HepG2 (cell line): ENCODE data around the gene KIRREL2. TPM values are rescaled to one million over a fixed set of nuclear protein-coding genes. Genes with fewer than 3 reads are reported as not detected.

Experiments
- AGO2 ChIP-seq: fragments of 200-400 bp; formaldehyde crosslinking; optimal IDR thresholded peaks from 2 replicates; pipeline ENCODE3; 2017; ENCODE audit warnings: mild to moderate bottlenecking, low read depth, low read length, moderate library complexity
- GATAD1 ChIP-seq: IDR thresholded peaks from 2 replicates; pipeline ENCODE4 v1.6.1; 2016; ENCODE audit warnings: missing genetic modification reagents, missing compliant biosample characterization
- HDAC1 ChIP-seq: sonication (generic); formaldehyde crosslinking; IDR thresholded peaks from 2 replicates; pipeline ENCODE4 v1.5.1; 2020; ENCODE audit warnings: mild to moderate bottlenecking, missing genetic modification reagents
- IRF2 ChIP-seq: IDR thresholded peaks from 2 replicates; pipeline ENCODE4 v1.6.1; 2018; ENCODE audit warnings: missing genetic modification reagents, missing compliant biosample characterization
- RFX1 ChIP-seq: fragments of 450-650 bp; IDR thresholded peaks from 2 replicates; pipeline ENCODE4 v1.6.1; 2017
- ZC3H4 ChIP-seq: sonication (generic); formaldehyde crosslinking; IDR thresholded peaks from 2 replicates; pipeline ENCODE4 v1.4.0; 2020; ENCODE audit warnings: missing genetic modification reagents, borderline replicate concordance
- ZNF780A ChIP-seq: sonication (generic); formaldehyde crosslinking; IDR thresholded peaks from 2 replicates; pipeline ENCODE4 v1.8.0; 2022; ENCODE audit warnings: mild to moderate bottlenecking, missing genetic modification reagents, moderate library complexity
- polyA plus RNA-seq, 8 experiments: library from polyadenylated mRNA; depleted of rRNA in 3 of 8; stranded (reverse) in 7 of 8; unstranded in 1 of 8; fragments of >200 nt; fragmentation: Illumina TruSeq in 4 of 8; extraction: Trizol in 4 of 8; gene quantifications; 2 replicates each; pipeline versions ENCODE4 v1.2.1 to v1.2.3, GENCODE V29; 2011 to 2016; ENCODE audit warnings: low read depth in 4 of 8, missing spikeins in 1 of 8, mixed read lengths in 1 of 8; ENCODE audit not compliant: insufficient read depth in 1 of 8
- total RNA-seq, 5 experiments: library from RNA; depleted of rRNA; stranded (reverse); fragments of >200 nt; fragmentation: Illumina TruSeq; extraction: Trizol; gene quantifications; 2 replicates each; pipeline ENCODE4 v1.2.3, GENCODE V29; 2016; ENCODE audit warnings: low read depth in 1 of 5
- TF ChIP-seq, protein P1 (sequence below): sonication (generic); formaldehyde crosslinking; IDR thresholded peaks from 2 replicates; pipeline ENCODE4 v1.5.1; 2020; ENCODE audit warnings: missing genetic modification reagents, mild to moderate bottlenecking, borderline replicate concordance
- TF ChIP-seq, protein P2 (sequence below): sonication (generic); formaldehyde crosslinking; IDR thresholded peaks from 2 replicates; pipeline ENCODE4 v1.8.0; 2022; ENCODE audit warnings: missing genetic modification reagents, mild to moderate bottlenecking, moderate library complexity, borderline replicate concordance
- TF ChIP-seq, protein P3 (sequence below): sonication (generic); formaldehyde crosslinking; IDR thresholded peaks from 2 replicates; pipeline ENCODE4 v1.9.0; 2021; ENCODE audit warnings: mild to moderate bottlenecking, missing genetic modification reagents

Gene KIRREL2
- total and polyA plus RNA-seq, 2 of the 13 experiments (the other 11 are each of a cell fraction or from before 2014, with no cell fraction given): 0.18 to 2.4 TPM

DNA sequence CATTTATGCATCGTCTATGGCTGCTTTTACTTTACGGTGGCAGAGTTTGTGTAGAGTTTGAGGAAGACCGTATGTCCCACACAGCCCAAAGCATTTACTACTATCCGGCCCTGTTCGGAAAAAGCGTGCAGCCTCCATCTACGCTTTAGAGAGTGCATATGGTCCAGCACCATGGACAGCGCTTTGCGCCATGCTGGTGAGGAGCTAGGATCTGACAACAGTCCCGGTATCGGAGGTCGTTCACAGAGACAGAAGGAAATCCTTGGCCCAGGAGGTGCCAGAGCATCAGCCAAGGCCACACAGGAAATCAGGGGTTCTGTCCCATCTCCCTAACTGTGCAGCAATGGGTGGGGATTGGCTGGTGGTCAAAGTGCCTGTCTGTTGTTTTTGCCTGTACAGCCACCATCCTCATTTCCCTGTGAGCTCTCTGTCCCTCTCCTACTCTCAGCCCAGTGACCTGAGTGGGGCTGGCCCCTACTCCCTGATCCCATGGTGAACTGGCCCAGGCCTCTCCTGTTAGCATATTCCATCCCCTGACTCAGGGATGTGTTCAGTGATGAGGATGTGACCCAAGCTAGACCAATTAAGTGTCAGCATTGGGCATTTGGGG, 27.9 kb upstream of the KIRREL2 start (continued):
- TF ChIP-seq, protein P1, sequence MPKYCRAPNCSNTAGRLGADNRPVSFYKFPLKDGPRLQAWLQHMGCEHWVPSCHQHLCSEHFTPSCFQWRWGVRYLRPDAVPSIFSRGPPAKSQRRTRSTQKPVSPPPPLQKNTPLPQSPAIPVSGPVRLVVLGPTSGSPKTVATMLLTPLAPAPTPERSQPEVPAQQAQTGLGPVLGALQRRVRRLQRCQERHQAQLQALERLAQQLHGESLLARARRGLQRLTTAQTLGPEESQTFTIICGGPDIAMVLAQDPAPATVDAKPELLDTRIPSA (CRISPR knock-in tag): no peak
- TF ChIP-seq, protein P2, sequence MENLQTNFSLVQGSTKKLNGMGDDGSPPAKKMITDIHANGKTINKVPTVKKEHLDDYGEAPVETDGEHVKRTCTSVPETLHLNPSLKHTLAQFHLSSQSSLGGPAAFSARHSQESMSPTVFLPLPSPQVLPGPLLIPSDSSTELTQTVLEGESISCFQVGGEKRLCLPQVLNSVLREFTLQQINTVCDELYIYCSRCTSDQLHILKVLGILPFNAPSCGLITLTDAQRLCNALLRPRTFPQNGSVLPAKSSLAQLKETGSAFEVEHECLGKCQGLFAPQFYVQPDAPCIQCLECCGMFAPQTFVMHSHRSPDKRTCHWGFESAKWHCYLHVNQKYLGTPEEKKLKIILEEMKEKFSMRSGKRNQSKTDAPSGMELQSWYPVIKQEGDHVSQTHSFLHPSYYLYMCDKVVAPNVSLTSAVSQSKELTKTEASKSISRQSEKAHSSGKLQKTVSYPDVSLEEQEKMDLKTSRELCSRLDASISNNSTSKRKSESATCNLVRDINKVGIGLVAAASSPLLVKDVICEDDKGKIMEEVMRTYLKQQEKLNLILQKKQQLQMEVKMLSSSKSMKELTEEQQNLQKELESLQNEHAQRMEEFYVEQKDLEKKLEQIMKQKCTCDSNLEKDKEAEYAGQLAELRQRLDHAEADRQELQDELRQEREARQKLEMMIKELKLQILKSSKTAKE (CRISPR knock-in tag): 0 out of 2 replicates have a peak, but pooled peaks have one; percentile 46
- TF ChIP-seq AGO2 (no peak), ZNF780A (CRISPR knock-in tag) (peak; percentile 86), HDAC1 (CRISPR knock-in tag) (peak; percentile 70), IRF2 (CRISPR knock-in tag) (peak; percentile 92), RFX1 (no peak), ZC3H4 (peak; percentile 66; the same call in 1 of the 2 replicates), GATAD1 (CRISPR knock-in tag) (peak; percentile 81)
- TF ChIP-seq, protein P3, sequence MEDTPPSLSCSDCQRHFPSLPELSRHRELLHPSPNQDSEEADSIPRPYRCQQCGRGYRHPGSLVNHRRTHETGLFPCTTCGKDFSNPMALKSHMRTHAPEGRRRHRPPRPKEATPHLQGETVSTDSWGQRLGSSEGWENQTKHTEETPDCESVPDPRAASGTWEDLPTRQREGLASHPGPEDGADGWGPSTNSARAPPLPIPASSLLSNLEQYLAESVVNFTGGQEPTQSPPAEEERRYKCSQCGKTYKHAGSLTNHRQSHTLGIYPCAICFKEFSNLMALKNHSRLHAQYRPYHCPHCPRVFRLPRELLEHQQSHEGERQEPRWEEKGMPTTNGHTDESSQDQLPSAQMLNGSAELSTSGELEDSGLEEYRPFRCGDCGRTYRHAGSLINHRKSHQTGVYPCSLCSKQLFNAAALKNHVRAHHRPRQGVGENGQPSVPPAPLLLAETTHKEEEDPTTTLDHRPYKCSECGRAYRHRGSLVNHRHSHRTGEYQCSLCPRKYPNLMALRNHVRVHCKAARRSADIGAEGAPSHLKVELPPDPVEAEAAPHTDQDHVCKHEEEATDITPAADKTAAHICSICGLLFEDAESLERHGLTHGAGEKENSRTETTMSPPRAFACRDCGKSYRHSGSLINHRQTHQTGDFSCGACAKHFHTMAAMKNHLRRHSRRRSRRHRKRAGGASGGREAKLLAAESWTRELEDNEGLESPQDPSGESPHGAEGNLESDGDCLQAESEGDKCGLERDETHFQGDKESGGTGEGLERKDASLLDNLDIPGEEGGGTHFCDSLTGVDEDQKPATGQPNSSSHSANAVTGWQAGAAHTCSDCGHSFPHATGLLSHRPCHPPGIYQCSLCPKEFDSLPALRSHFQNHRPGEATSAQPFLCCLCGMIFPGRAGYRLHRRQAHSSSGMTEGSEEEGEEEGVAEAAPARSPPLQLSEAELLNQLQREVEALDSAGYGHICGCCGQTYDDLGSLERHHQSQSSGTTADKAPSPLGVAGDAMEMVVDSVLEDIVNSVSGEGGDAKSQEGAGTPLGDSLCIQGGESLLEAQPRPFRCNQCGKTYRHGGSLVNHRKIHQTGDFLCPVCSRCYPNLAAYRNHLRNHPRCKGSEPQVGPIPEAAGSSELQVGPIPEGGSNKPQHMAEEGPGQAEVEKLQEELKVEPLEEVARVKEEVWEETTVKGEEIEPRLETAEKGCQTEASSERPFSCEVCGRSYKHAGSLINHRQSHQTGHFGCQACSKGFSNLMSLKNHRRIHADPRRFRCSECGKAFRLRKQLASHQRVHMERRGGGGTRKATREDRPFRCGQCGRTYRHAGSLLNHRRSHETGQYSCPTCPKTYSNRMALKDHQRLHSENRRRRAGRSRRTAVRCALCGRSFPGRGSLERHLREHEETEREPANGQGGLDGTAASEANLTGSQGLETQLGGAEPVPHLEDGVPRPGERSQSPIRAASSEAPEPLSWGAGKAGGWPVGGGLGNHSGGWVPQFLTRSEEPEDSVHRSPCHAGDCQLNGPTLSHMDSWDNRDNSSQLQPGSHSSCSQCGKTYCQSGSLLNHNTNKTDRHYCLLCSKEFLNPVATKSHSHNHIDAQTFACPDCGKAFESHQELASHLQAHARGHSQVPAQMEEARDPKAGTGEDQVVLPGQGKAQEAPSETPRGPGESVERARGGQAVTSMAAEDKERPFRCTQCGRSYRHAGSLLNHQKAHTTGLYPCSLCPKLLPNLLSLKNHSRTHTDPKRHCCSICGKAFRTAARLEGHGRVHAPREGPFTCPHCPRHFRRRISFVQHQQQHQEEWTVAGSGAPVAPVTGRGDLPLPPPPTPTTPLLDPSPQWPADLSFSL (CRISPR knock-in tag): no peak
